NCI-H2081 (cell line): ENCODE results near the gene CATSPERD.
A peak's percentile ranks its signal among the peaks of the same experiment; 100 is the strongest.
"Not testable (repeated sequence)": the region's sequence is repeated elsewhere in the genome, so short reads cannot be mapped to it uniquely, and the experiment has no call there.

Experiments
- DNase-seq, 2 experiments: peaks; one replicate each; lab custom pipeline; 2025; lab: John Stamatoyannopoulos, UW

The CATSPERD gene

GRCh38 chr19:5686647-5687359 is 33.6 kb upstream of the CATSPERD start:
- peak; percentile 81 to 93 for DNase-seq

GRCh38 chr19:5687360-5688198 is 32.9 kb upstream of the CATSPERD start:
- no peak for DNase-seq

GRCh38 chr19:5688262-5688881 is 32.1 kb upstream of the CATSPERD start:
- DNase-seq, result not testable (repeated sequence)

GRCh38 chr19:5690125-5690954 is 30.1 kb upstream of the CATSPERD start, which contains the start of gene RPL36:
Gene RPL36, plus strand, starts transcription at chr19:5690295. Its CDS starts 213 bp downstream, at chr19:5690508.
- peak; percentile 95 to 96 for DNase-seq

GRCh38 chr19:5690955-5691821 is 29.2 kb upstream of the CATSPERD start:
- peak; percentile 65 to 72 for DNase-seq

GRCh38 chr19:5691822-5692722 is 28.4 kb upstream of the CATSPERD start:
- no peak for DNase-seq

- DNase-seq, result no peak
These were observed 27.7 kb upstream of the CATSPERD start for GRCh38 chr19:5692723-5693194.

- DNase-seq, result no peak
These were observed 27.0 kb upstream of the CATSPERD start for GRCh38 chr19:5693195-5694166.

- DNase-seq, result no peak
These were observed 26.1 kb upstream of the CATSPERD start for GRCh38 chr19:5694167-5694955.

- DNase-seq, result no peak
These were observed 25.3 kb upstream of the CATSPERD start for GRCh38 chr19:5694956-5695648.

- DNase-seq, result no peak
These were observed 24.7 kb upstream of the CATSPERD start for GRCh38 chr19:5695649-5696195.

- DNase-seq, result no peak
These were observed 24.0 kb upstream of the CATSPERD start for GRCh38 chr19:5696196-5697021.

- DNase-seq, result no peak
These were observed 23.2 kb upstream of the CATSPERD start for GRCh38 chr19:5697022-5697889.

GRCh38 chr19:5697890-5698634 is 22.4 kb upstream of the CATSPERD start:
- no peak for DNase-seq
